Posterior vena cava (tissue), 2 donors: ENCODE measurements around the gene MAD1L1. TPM values are rescaled to one million over a fixed set of nuclear protein-coding genes. Genes with fewer than 3 reads are reported as not detected.

Source experiments
- DNase-seq: peaks from one replicate; pipeline ENCODE4 v3.0.0-alpha.2; 2020; ENCODE audit warnings: low spot score
- intact Hi-C, 2 donors: fragments of 100-400 bp; cut with DNase I; formaldehyde crosslinking; loops; one replicate each; pipeline versions ENCODE4 v1.14.1 to v1.14.2; 2022 to 2023
- total RNA-seq, 2 donors: library from RNA; stranded (reverse); fragmentation: NEBNext Ultra II Directional; extraction: Animal tissue kit (Norgen Biotek cat#: 25700); gene quantifications; one replicate each; pipeline ENCODE4 v1.2.1, GENCODE V29; 2021
- donor health status: DM: yes; HTN: yes; CAD: no.
- donor health status: DM: yes; HTN: yes; CAD: no.

The MAD1L1 gene
- total RNA-seq, 2 donors from 2014 or later, result 17.3 to 24.7 TPM

- intact Hi-C loops, result loop anchor here in 1 of 2 donors (10.0 kb wide), 1 partner anchor 69 kb away; the partner anchor contains the start of gene SNX8
- no peak for DNase-seq
Observed at GRCh38 chr7:2245883-2246675, 13.3 kb upstream of the MAD1L1 start.

- no peak for DNase-seq
- intact Hi-C loops, result loop anchor here in 1 of 2 donors (10.0 kb wide), 1 partner anchor 70 kb away; the partner anchor contains the start of gene SNX8
Observed at GRCh38 chr7:2244404-2244995, 11.8 kb upstream of the MAD1L1 start.

GRCh38 chr7:2243458-2243857 lies 10.7 kb upstream of the MAD1L1 start:
- intact Hi-C loops, result loop anchor here in 1 of 2 donors (10.0 kb wide), 1 partner anchor 71 kb away; the partner anchor contains the start of gene SNX8
- DNase-seq, result no peak

- intact Hi-C loops, result loop anchor here in 1 of 2 donors (10.0 kb wide), 1 partner anchor 72 kb away; the partner anchor contains the start of gene SNX8
- DNase-seq, result no peak
Observed at GRCh38 chr7:2242541-2243429, 10.0 kb upstream of the MAD1L1 start.

- intact Hi-C loops, result loop anchor here in 1 of 2 donors (10.0 kb wide), 1 partner anchor 73 kb away; the partner anchor contains the start of gene SNX8
- DNase-seq, result peak; percentile 94
Observed at GRCh38 chr7:2241580-2242540, 9.1 kb upstream of the MAD1L1 start, which contains the start of the genes MRM2 and NUDT1. TSS of gene MRM2 (minus strand) at chr7:2242205. CDS start at chr7:2242169, 36 bp downstream. TSS of gene NUDT1 (plus strand) at chr7:2242226. CDS start at chr7:2244575, 2,349 bp downstream.

GRCh38 chr7:2239242-2239641 lies 6.5 kb upstream of the MAD1L1 start:
- intact Hi-C loops, result no loop called here
- DNase-seq, result no peak

- intact Hi-C loops, result no loop called here
- DNase-seq, result no peak
Observed at GRCh38 chr7:2237109-2237602, 4.4 kb upstream of the MAD1L1 start.

GRCh38 chr7:2233926-2234325 lies 1.2 kb upstream of the MAD1L1 start:
- intact Hi-C loops, result loop anchor here in 1 of 2 donors (5.0 kb wide), 1 partner anchor 123 kb away; no protein-coding TSS in a partner anchor
- DNase-seq, result no peak

- intact Hi-C loops, result loop anchor here in 1 of 2 donors (5.0 kb wide), 1 partner anchor 125 kb away; no protein-coding TSS in a partner anchor
Observed at GRCh38 chr7:2231992-2232765, 566 bp downstream of the MAD1L1 start.

GRCh38 chr7:2230882-2231281 lies 1.9 kb downstream of the MAD1L1 start:
- intact Hi-C loops, result loop anchor here in 1 of 2 donors (5.0 kb wide), 1 partner anchor 126 kb away; no protein-coding TSS in a partner anchor
- no peak for DNase-seq

More at GRCh38 chr7:2231992-2232765, 566 bp downstream of the MAD1L1 start:
- no peak for DNase-seq

- intact Hi-C loops, result loop anchor here in 1 of 2 donors (5.0 kb wide), 1 partner anchor 127 kb away; no protein-coding TSS in a partner anchor
- DNase-seq, result no peak
Observed at GRCh38 chr7:2230226-2230625, 2.5 kb downstream of the MAD1L1 start.

GRCh38 chr7:2229467-2229866 lies 3.3 kb downstream of the MAD1L1 start:
- intact Hi-C loops, result no loop called here
- no peak for DNase-seq

- no peak for DNase-seq
- intact Hi-C loops, result no loop called here
Observed at GRCh38 chr7:2228921-2229320, 3.8 kb downstream of the MAD1L1 start.

- intact Hi-C loops, result no loop called here
- no peak for DNase-seq
Observed at GRCh38 chr7:2227699-2228098, 5.0 kb downstream of the MAD1L1 start.

- intact Hi-C loops, result no loop called here
- DNase-seq, result no peak
Observed at GRCh38 chr7:2225830-2226229, 6.9 kb downstream of the MAD1L1 start.

GRCh38 chr7:2225336-2225735 lies 7.4 kb downstream of the MAD1L1 start:
- DNase-seq, result no peak
- intact Hi-C loops, result no loop called here

GRCh38 chr7:2224934-2225333 lies 7.8 kb downstream of the MAD1L1 start:
- no peak for DNase-seq
- intact Hi-C loops, result no loop called here
